ENCODE results near the gene BTBD7. TPM values are rescaled to one million over a fixed set of nuclear protein-coding genes. Genes with fewer than 3 reads are reported as not detected.

Gene BTBD7
- total and polyA plus RNA-seq, 2 donors (not counting 3 experiments of a cell fraction or from before 2014, with no cell fraction given), result 20.9 to 50.2 TPM

GRCh38 chr14:93246534-93246933, 86.3 kb downstream of the BTBD7 start:
- DNase-seq (ENCODE audit: low read depth, low spot score) (no peak), FAIRE-seq (no peak)
- CTCF ChIA-PET, result no interaction called here
- H3K27ac ChIP-seq (ENCODE audit: insufficient read depth, low read depth, low read length), result no peak overlapping the region
- no peak overlapping the region for H3K4me3 ChIP-seq (replicated peaks in 1 of 3; ENCODE audit: insufficient read depth in 1 of 3, low read depth in 1 of 3, low read length in 3 of 3)
- POLR2A ChIA-PET, result no interaction called here
- TF ChIP-seq GATA2 (IDR thresholded peaks at IDR 0.05; ENCODE audit: insufficient read depth, insufficient read length, low read depth, low read length), result no peak
- no peak for TF ChIP-seq JUN (IDR thresholded peaks at IDR 0.05; ENCODE audit: borderline replicate concordance, insufficient read depth, insufficient read length, low read depth)
- no peak for TF ChIP-seq EZH2 (IDR thresholded peaks at IDR 0.05; ENCODE audit: borderline replicate concordance, low read depth, low read length, severe bottlenecking)
- no peak for TF ChIP-seq CTCF (IDR thresholded peaks at IDR 0.05; ENCODE audit: extremely low read depth in 1 of 2, insufficient read depth in 1 of 2, low read depth in 1 of 2, low read length in 2 of 2)
- no peak overlapping the region for H3K4me2 ChIP-seq (ENCODE audit: insufficient read depth, low read length)
- H3K9me1 ChIP-seq (replicated peaks; ENCODE audit: control insufficient read depth, extremely low read depth, insufficient read depth, low read length), result no peaks in the 10 kb centered on the region
- no peaks in the 10 kb centered on the region for H3K4me1 ChIP-seq (ENCODE audit: control insufficient read depth, extremely low read depth, insufficient read depth, low read length)
- H3K36me3 ChIP-seq (ENCODE audit: control insufficient read depth in 2 of 2, extremely low read depth in 1 of 2, insufficient read depth in 2 of 2, low read length in 2 of 2), result peaks cover 5 to 35% of the 10 kb centered on the region in 2 experiments
- no peaks in the 10 kb centered on the region for H4K20me1 ChIP-seq (replicated peaks; ENCODE audit: control insufficient read depth, extremely low read depth, insufficient read depth, low read length)
- no peak overlapping the region for H3K9ac ChIP-seq (replicated peaks; ENCODE audit: extremely low read depth, insufficient read depth, low read length)
- intact Hi-C loops (cut with micrococcal nuclease), result no loop called here
- no peaks in the 10 kb centered on the region for H3K79me2 ChIP-seq (ENCODE audit: control insufficient read depth, insufficient read depth, low read length)
- H3K27me3 ChIP-seq (ENCODE audit: control insufficient read depth in 2 of 2, insufficient read depth in 2 of 2, low read length in 2 of 2), result no peaks in the 10 kb centered on the region
- dilution Hi-C loops (cut with MboI; ENCODE audit: extremely low pct_ligation_motif_present, low sequenced_read_pairs), result no loop called here
- no TSS peak for BruUV-seq (replicated peaks)
- no peaks in the 10 kb centered on the region for H3K9me3 ChIP-seq (replicated peaks; ENCODE audit: control insufficient read depth, insufficient read depth, low read length)
- no peak overlapping the region for H2AFZ ChIP-seq (ENCODE audit: low read depth, low read length)

GRCh38 chr14:93245764-93246420, 86.9 kb downstream of the BTBD7 start:
- FAIRE-seq, result no peak
- CTCF ChIA-PET, result no interaction called here

More at GRCh38 chr14:93245764-93246420, 86.9 kb downstream of the BTBD7 start:
- no peak for DNase-seq (ENCODE audit: low read depth, low spot score)
- dilution Hi-C loops (cut with MboI; ENCODE audit: extremely low pct_ligation_motif_present, low sequenced_read_pairs) (no loop called here), intact Hi-C loops (cut with micrococcal nuclease) (no loop called here)
- peaks cover 5 to 35% of the 10 kb centered on the region in 2 experiments for H3K36me3 ChIP-seq (ENCODE audit: control insufficient read depth in 2 of 2, extremely low read depth in 1 of 2, insufficient read depth in 2 of 2, low read length in 2 of 2)
- no peak overlapping the region for H2AFZ ChIP-seq (ENCODE audit: low read depth, low read length)
- H3K9ac ChIP-seq (replicated peaks; ENCODE audit: extremely low read depth, insufficient read depth, low read length), result no peak overlapping the region
- POLR2A ChIA-PET, result no interaction called here
- no TSS peak for BruUV-seq (replicated peaks)
- no peak overlapping the region for H3K4me2 ChIP-seq (ENCODE audit: insufficient read depth, low read length)
- no peak overlapping the region for H3K4me3 ChIP-seq (replicated peaks in 1 of 3; ENCODE audit: insufficient read depth in 1 of 3, low read depth in 1 of 3, low read length in 3 of 3)
- no peak for TF ChIP-seq POLR2A (IDR thresholded peaks at IDR 0.05; ENCODE audit: low read depth, low read length)
- no peak for TF ChIP-seq MYC (IDR thresholded peaks at IDR 0.05; ENCODE audit: low read depth, low read length)
- no peak for TF ChIP-seq JUN (IDR thresholded peaks at IDR 0.05; ENCODE audit: borderline replicate concordance, insufficient read depth, insufficient read length, low read depth)
- no peak for TF ChIP-seq MAX (IDR thresholded peaks at IDR 0.05; ENCODE audit: insufficient read depth, insufficient read length)
- TF ChIP-seq EZH2 (IDR thresholded peaks at IDR 0.05; ENCODE audit: borderline replicate concordance, low read depth, low read length, severe bottlenecking), result no peak
- TF ChIP-seq FOS (IDR thresholded peaks at IDR 0.05; ENCODE audit: borderline replicate concordance, insufficient read depth, low read length), result no peak
- no peak for TF ChIP-seq CTCF (IDR thresholded peaks at IDR 0.05; ENCODE audit: extremely low read depth in 1 of 2, insufficient read depth in 1 of 2, low read depth in 1 of 2, low read length in 2 of 2)
- no peak for TF ChIP-seq POLR2AphosphoS5 (IDR thresholded peaks at IDR 0.05; ENCODE audit: insufficient read depth, low read depth, low read length)
- no peak for TF ChIP-seq GATA2 (IDR thresholded peaks at IDR 0.05; ENCODE audit: insufficient read depth, insufficient read length, low read depth, low read length)
- H3K79me2 ChIP-seq (ENCODE audit: control insufficient read depth, insufficient read depth, low read length), result no peaks in the 10 kb centered on the region
- no peaks in the 10 kb centered on the region for H4K20me1 ChIP-seq (replicated peaks; ENCODE audit: control insufficient read depth, extremely low read depth, insufficient read depth, low read length)
- H3K9me1 ChIP-seq (replicated peaks; ENCODE audit: control insufficient read depth, extremely low read depth, insufficient read depth, low read length), result no peaks in the 10 kb centered on the region
- no peaks in the 10 kb centered on the region for H3K4me1 ChIP-seq (ENCODE audit: control insufficient read depth, extremely low read depth, insufficient read depth, low read length)
- no peaks in the 10 kb centered on the region for H3K9me3 ChIP-seq (replicated peaks; ENCODE audit: control insufficient read depth, insufficient read depth, low read length)
- no peak overlapping the region for H3K27ac ChIP-seq (ENCODE audit: insufficient read depth, low read depth, low read length)
- no peaks in the 10 kb centered on the region for H3K27me3 ChIP-seq (ENCODE audit: control insufficient read depth in 2 of 2, insufficient read depth in 2 of 2, low read length in 2 of 2)

Data from endothelial cell of umbilical vein (primary cell).